BJ (cell line): ENCODE data around the gene RNF213. TPM values are rescaled to one million over a fixed set of nuclear protein-coding genes. Genes with fewer than 3 reads are reported as not detected.
"Not testable (repeated sequence)": the region's sequence is repeated elsewhere in the genome, so short reads cannot be mapped to it uniquely, and the experiment has no call there.

ENCODE experiments used
- CTCF ChIA-PET: fragments of 350-600 bp; formaldehyde crosslinking; extraction: SDS; loops from one replicate; lab custom pipeline; 2021; ENCODE audit warnings: antibody characterized with exemption, inconsistent platforms; lab: Yijun Ruan, JAX
- POLR2A ChIA-PET: fragments of 300-600 bp; sonication (Branson Sonifier 250); formaldehyde crosslinking; extraction: SDS; loops from one replicate; lab custom pipeline; 2021; ENCODE audit warnings: antibody characterized with exemption; lab: Charles Lee
- DNase-seq: peaks from one replicate; pipeline ENCODE4 v3.0.0-alpha.2; 2011; ENCODE audit warnings: low read depth
- H3K27me3 ChIP-seq: 2 replicates; pipeline ENCODE4 v1.6.0; 2011; ENCODE audit warnings: low read length; ENCODE audit not compliant: control insufficient read depth, insufficient read depth
- H3K36me3 ChIP-seq: 2 replicates; pipeline ENCODE4 v1.5.1; 2011; ENCODE audit warnings: low read length; ENCODE audit not compliant: control insufficient read depth, insufficient read depth
- H3K4me3 ChIP-seq: 2 replicates; pipeline ENCODE4 v1.5.1; 2011; ENCODE audit warnings: low read depth, mild to moderate bottlenecking, control low read depth, low read length
- CTCF ChIP-seq: IDR thresholded peaks from 2 replicates; pipeline ENCODE4 v1.5.1; 2011; ENCODE audit warnings: low read depth, mild to moderate bottlenecking, control low read depth, inconsistent platforms, low read length, moderate library complexity; ENCODE audit not compliant: insufficient read depth
- polyA plus RNA-seq: library from polyadenylated mRNA; depleted of rRNA; stranded (reverse); fragments of >200 nt; gene quantifications from 2 replicates; pipeline ENCODE4 v1.2.3, GENCODE V29; 2011

The RNF213 gene
- polyA plus RNA-seq, 1 experiment = 53.1 TPM

- no peak for DNase-seq
- no peak for TF ChIP-seq CTCF
- Histone ChIP-seq H3K4me3 (no peak overlapping the region), H3K27me3 (peaks cover 2% of the 10 kb centered on the region; the same call in 1 of the 2 replicates), H3K36me3 (no peaks in the 10 kb centered on the region)
- CTCF ChIA-PET = interaction anchor here (0.6 kb wide), 1 partner anchor 213 kb away, joined by 3 read pairs; no protein-coding TSS in a partner anchor
- POLR2A ChIA-PET = no interaction called here
These were observed 148.2 kb downstream of the RNF213 start for GRCh38 chr17:80408872-80409271.

- POLR2A ChIA-PET = no interaction called here
- Histone ChIP-seq H3K27me3 (peaks cover 2% of the 10 kb centered on the region; the same call in 1 of the 2 replicates), H3K36me3 (no peaks in the 10 kb centered on the region), H3K4me3 (no peak overlapping the region)
- CTCF ChIA-PET = no interaction called here
- TF ChIP-seq CTCF = no peak
- DNase-seq = no peak
These were observed 149.0 kb downstream of the RNF213 start for GRCh38 chr17:80409626-80410025.

GRCh38 chr17:80410441-80411087 lies 149.9 kb downstream of the RNF213 start:
- H3K27me3 ChIP-seq, DNase-seq, H3K36me3 ChIP-seq, CTCF ChIA-PET, POLR2A ChIA-PET, H3K4me3 ChIP-seq: not testable (repeated sequence)

GRCh38 chr17:80413771-80414507 lies 153.3 kb downstream of the RNF213 start:
- no peak for TF ChIP-seq CTCF
- Histone ChIP-seq H3K27me3 (no peaks in the 10 kb centered on the region), H3K4me3 (peak overlapping the region; percentile 89), H3K36me3 (no peaks in the 10 kb centered on the region)
- DNase-seq = no peak
- ChIA-PET POLR2A (no interaction called here), CTCF (interaction anchor here (0.9 to 2.5 kb wide), 2 partner anchors 14 to 218 kb away, joined by 3 to 11 read pairs; no protein-coding TSS in a partner anchor)

- POLR2A ChIA-PET = no interaction called here
These were observed 153.8 kb downstream of the RNF213 start for GRCh38 chr17:80414508-80414802.

More at GRCh38 chr17:80414508-80414802, 153.8 kb downstream of the RNF213 start:
- Histone ChIP-seq H3K27me3 (no peaks in the 10 kb centered on the region), H3K36me3 (peaks cover 3% of the 10 kb centered on the region; the same call in 1 of the 2 replicates), H3K4me3 (peak overlapping the region; percentile 89)
- CTCF ChIA-PET = interaction anchor here (0.9 to 2.5 kb wide), 2 partner anchors 13 to 219 kb away, joined by 3 to 11 read pairs; no protein-coding TSS in a partner anchor
- no peak for TF ChIP-seq CTCF
- no peak for DNase-seq
